Limb (tissue), 2 donors: ENCODE measurements around the gene ATRAID.

Source experiments
- DNase-seq, 2 donors: peaks; one replicate each; pipeline ENCODE4 v3.0.0-alpha.2; 2016; ENCODE audit errors: extremely low spot score in 2 of 2

ATRAID gene

GRCh38 chr2:27219091-27219490 is 7.2 kb downstream of the ATRAID start:
- no peak for DNase-seq

- DNase-seq = no peak
These were observed 8.2 kb downstream of the ATRAID start for GRCh38 chr2:27220091-27220490.

GRCh38 chr2:27221166-27221565 is 9.3 kb downstream of the ATRAID start:
- DNase-seq = no peak

- no peak for DNase-seq
These were observed 10.6 kb downstream of the ATRAID start for GRCh38 chr2:27222407-27222806.

- no peak for DNase-seq
These were observed 11.6 kb downstream of the ATRAID start for GRCh38 chr2:27223416-27223815.

- DNase-seq = no peak
These were observed 13.7 kb downstream of the ATRAID start for GRCh38 chr2:27225526-27225925.

- DNase-seq = no peak
These were observed 15.7 kb downstream of the ATRAID start for GRCh38 chr2:27227501-27227900.

GRCh38 chr2:27231921-27232320 is 20.1 kb downstream of the ATRAID start:
- no peak for DNase-seq

- no peak for DNase-seq
These were observed 21.5 kb downstream of the ATRAID start for GRCh38 chr2:27233341-27233740.

GRCh38 chr2:27236136-27236535 is 24.3 kb downstream of the ATRAID start:
- no peak for DNase-seq

- no peak for DNase-seq
These were observed 24.8 kb downstream of the ATRAID start for GRCh38 chr2:27236626-27237025.

GRCh38 chr2:27237341-27237945 is 25.6 kb downstream of the ATRAID start:
- DNase-seq = no peak

- DNase-seq = no peak
These were observed 27.1 kb downstream of the ATRAID start for GRCh38 chr2:27238976-27239375.

- DNase-seq = no peak
These were observed 28.6 kb downstream of the ATRAID start for GRCh38 chr2:27240406-27240805.

- no peak for DNase-seq
These were observed 30.1 kb downstream of the ATRAID start for GRCh38 chr2:27241761-27242613.

GRCh38 chr2:27242614-27242951 is 30.7 kb downstream of the ATRAID start:
- DNase-seq = no peak

- DNase-seq = no peak
These were observed 31.7 kb downstream of the ATRAID start for GRCh38 chr2:27243391-27244130.

GRCh38 chr2:27245116-27245515 is 33.3 kb downstream of the ATRAID start:
- DNase-seq = no peak

GRCh38 chr2:27245626-27246025 is 33.8 kb downstream of the ATRAID start:
- DNase-seq = no peak

GRCh38 chr2:27247893-27248292 is 36.1 kb downstream of the ATRAID start:
- DNase-seq = no peak

- no peak for DNase-seq
These were observed 37.5 kb downstream of the ATRAID start for GRCh38 chr2:27249159-27249890.
